ENCODE results near the gene SPDYE1.
"Not testable (repeated sequence)": the region's sequence is repeated elsewhere in the genome, so short reads cannot be mapped to it uniquely, and the experiment has no call there.

Gene SPDYE1, protein sequence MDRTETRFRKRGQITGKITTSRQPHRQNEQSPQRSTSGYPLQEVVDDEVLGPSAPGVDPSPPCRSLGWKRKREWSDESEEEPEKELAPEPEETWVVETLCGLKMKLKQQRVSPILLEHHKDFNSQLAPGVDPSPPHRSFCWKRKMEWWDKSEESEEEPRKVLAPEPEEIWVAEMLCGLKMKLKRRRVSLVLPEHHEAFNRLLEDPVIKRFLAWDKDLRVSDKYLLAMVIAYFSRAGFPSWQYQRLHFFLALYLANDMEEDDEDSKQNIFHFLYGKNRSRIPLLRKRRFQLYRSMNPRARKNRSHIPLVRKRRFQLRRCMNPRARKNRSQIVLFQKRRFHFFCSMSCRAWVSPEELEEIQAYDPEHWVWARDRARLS

DNA sequence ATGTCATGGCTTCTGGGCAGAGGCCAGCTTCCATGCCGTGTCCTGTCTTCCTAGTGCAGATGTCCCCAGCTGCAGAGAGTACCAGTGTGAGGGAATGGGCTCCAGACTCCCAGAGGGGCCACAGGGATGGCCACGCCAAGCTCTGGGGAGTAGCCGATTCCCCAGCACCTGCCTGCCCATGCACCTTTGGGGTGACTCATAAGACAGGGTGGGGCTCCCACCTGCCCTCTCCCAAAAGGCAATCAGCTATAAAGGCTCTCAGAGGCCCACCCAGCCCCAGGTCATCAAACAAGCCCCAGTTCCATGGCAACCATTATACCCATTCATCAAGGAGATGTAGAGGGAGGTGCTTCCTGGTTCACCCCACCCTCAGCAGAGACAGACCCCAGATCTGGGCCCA lies at the start of gene SPDYE1:
Gene SPDYE1 (plus strand): TSS at position 366 of the 400 bp plus-strand sequence. CDS start 2,053 bp downstream, outside the sequence.
- DNase-seq, result not testable (repeated sequence)

DNA sequence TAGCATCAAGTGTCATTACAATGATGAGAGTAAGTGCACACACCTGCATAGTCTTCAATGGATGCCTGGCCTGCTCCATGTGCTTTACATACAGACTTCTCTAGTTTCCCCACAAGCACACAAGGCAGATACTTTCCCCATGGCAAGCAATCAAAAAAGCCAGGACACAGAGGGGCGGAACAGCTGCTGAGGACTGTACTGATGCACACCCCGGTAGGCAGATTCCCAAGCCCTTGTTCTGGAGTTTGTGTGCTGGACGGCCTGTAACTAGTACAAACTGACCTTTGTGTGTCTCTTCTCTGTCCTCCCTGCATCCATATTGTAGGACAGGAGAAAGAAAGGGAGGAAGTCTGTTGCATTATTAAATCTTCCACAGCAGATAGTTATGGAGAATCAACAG lies 45.7 kb upstream of the SPDYE1 start:
- no peak for DNase-seq

DNA sequence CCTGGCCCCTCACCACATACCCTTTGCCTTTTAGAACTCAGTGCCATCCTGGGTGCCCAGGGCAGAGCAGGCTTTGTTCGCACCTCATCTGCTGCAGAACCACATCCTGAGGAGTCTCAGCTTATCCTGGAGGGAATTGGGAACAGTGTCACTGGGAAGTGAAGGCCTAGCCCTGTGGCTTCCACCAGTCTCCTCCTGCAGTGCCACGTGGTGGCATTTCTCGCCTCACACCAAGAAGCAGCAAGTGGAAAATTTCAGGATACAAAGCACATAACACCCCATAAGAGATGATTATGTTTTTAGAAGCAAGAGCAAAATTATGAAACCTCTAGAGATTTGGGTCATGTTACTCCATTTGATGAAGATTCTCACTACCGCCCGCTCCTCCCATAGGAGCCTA lies 44.6 kb upstream of the SPDYE1 start:
- no peak for DNase-seq

DNA sequence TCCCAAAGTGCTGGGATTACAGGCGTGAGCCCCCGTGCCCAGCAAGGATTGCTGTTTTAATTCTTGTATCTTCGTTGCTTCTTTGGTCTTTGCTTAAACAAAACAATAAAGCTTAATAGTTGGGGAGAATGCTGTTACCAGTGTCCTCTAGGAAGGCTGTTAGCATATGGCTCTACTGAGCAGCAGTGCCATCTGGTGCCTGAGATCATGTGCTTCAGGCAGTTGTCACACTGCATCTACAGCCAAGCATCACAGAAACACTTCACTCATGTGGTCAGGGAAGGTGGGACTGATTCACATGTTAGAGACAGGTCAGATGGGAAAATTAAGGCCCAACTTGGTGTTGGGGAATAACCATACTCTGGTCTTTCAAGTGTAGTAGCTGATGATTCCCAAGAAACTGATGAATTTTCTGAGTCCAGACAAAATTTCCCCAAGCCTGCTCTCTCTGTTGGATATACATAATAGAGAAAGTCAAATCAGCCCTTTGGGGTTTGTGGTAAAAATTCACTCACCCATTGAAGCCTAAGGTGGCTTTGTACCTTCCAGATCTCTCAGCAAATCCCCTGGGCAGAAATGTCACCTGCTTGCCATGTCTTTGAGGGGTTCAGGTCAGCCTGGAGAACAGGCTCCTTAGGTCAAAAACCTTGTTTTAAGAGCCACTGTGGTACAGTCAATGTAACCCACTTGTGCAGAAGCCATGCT lies 43.0 kb upstream of the SPDYE1 start:
- peak; percentile 88 to 92 for DNase-seq

DNA sequence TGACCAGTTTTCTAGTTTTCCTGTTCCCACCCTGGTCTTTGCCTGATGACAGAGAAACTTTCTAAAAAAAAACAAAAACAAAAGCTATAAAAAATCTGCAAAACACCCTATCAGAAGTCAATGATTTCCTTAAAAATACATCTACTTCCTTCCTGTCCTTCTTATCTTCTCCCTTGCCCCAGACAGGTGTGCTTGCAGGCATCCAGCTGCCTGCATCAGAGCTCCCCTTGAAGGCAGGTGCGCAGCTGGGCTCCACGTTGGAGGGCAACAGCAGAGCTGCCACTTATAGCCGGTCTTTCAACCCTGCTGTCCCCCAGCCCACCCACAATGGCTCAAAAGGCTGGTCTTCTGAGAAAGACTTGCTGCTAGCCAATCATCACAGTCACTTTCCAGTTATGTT lies 41.7 kb upstream of the SPDYE1 start:
- no peak for DNase-seq

DNA sequence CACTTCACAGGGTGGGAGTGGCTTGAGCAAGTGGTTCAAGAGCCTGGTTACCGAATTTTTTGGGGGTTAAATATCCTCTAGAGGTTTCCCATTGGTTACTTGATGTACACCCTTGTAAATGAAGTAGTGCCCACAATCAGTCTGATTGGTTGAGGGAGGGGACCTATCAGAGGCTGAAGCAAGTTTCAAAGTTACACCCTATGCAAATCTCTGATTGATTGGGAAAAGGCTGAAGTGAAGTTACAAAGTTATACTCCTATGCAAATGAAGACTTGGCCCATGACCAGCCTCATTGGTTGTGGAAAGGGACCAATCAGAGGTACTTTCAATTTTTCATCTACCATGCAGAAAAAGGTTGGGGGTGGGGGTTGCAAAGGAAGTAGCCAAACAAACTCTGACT lies 36.8 kb upstream of the SPDYE1 start:
- DNase-seq, result no peak

DNA sequence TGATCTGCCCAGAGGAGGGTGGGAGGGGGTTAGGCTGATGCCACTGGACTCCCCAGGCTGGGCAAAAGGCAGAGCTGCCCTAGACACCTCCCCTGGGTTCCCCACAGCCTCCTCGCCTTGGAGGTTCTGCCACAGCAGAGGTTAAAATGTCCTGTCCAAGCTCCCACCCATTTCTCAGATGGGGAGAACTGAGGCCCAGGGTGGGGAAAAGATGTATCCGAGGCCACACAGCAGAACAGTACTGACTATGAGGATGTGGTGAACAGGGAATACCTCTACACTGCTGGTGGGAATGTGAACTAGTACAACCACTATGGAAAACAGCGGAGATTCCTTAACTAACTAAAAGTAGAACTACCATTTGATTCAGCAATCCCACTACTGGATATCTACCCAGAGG lies 31.3 kb upstream of the SPDYE1 start:
- not testable (repeated sequence) for DNase-seq

DNA sequence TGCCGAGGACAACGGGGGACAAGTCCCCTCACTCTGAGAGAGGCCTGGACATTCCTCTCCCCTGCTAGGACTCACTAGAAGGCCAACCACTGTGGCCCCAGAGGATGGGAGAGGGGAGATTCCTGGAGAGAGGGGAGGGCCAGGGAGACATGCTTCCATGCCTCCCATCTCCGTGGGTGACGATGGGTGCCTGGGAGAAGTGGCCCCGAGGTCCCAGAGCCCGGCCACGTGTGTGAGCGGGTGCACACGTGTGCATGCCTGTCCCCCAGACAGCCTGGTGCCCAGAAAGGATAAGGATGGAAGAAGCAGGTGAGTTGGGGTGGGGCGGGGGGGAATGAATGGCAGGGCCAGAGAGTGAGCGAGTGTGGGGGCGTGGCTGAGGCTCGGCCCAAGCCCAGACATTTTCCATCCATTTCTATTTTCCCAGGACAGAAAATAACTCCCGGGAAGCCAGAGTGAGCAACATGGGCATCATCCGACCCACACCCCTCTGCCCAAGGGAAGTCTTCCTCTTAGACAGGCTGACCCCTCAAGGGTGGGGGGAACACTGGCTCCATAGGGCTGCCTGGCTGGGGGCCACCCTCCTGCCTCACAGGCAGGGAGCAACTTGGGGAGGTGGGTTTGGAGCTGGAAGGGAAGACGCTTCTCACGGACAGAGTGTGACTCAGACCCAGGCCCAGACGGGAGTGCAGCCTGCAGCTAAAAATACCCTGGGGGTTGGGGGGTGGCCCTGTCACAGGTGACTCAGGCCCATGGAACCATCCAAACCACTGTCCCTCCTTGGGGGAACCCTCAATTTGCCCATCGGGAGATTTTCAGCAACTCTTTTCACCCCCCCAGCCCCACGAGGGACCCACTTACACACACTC lies 29.3 kb upstream of the SPDYE1 start:
- DNase-seq, result not testable (repeated sequence)

DNA sequence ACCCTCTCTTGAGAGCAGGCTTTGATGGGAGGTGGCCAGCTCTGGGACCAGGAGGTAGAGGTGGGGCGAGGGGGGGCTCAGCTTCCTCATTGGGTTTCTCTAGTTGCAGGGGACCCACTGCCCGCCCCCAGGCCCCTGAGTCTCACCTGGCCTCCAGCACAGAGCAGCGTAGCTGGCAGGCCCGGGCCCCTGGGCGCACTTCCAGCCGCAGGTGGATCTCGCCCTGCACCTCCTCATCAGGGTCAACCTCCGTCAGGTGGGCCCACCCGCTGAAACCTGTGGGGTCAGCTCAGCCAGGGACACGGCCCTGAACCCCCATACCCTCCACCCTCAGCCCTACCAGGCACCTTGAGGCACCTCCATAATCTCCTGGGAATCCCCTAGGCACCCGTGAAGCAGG lies 28.1 kb upstream of the SPDYE1 start:
- not testable (repeated sequence) for DNase-seq

DNA sequence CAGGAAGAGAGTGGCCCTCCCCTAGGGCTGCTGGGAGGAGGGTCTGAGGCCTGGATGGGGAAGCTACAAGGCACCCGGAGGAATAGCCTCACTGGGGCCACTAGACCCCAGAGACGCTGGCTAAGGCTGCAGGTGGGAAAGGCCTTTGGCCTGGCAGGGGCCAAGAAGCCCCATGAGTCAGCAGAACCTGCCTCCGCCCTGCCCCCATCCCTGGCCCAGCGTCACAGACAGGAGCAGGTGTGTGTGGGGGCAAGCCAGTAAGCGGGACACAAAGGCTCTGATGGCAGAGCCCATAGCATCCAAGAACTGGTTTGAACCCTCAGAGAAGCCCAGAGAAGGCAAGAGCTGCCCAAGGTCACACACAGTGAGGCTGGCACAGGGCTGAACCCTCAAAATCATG lies 27.0 kb upstream of the SPDYE1 start:
- DNase-seq, result not testable (repeated sequence)

DNA sequence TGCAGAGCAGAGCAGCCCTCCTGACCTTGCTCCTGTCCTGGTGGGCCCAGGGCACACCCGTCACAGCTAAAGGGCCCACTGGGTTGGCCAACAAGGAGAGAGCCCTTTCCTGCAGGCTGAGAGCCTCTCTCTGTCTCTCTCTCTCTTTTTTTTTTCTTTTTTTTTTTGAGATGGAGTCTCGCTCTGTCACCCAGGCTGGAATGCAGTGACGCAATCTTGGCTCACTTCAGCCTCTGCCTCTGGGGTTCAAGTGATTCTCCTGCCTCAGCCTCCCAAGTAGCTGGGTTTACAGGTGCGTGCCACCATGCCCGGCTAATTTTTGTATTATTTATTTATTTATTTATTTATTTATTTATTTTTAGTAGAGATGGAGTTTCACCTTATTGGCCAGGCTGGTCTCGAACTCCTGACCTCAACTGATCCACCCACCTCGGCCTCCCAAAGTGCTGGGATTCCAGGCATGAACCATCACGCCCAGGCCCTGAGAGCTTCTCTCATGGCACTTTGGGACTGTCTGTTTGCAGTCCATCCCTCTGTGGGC lies 23.6 kb upstream of the SPDYE1 start:
- DNase-seq, result not testable (repeated sequence)

DNA sequence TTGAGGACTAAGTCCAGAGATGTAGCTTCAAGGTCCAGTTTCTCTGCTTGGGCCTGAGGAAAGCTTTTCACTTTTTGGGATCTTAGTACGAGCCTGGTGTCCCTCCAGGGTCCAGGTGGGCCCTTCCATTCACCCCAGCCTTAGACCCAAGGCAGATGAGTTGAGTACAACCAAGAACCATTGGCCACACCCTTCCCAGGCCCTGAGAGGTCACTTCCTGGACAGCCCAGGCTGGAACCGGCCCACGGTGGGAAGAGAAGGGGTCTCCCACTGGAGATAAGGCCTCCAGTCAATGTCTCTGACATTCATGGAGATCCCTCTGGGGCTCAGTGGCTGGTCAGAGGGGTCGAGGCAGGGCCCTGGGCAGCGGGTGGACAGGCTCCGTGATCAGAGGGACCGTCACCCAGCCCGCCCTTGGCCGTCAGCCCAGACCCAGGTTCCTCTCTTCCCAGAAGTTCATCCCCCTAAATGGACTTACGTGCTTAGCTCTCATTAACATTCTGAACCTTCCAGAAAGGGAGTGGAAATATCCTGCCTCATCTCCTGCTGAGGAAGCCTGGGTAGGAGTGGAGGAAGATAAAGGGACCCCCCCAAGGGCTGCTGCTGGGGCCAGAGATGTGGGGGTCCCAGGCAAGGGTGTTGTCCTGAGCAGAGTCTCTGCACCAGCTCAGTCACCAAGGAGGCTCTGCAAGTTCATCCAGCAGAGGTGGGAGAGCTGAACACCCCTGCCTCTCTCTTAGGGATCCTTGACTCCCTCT lies 22.8 kb upstream of the SPDYE1 start:
- DNase-seq, result not testable (repeated sequence)

DNA sequence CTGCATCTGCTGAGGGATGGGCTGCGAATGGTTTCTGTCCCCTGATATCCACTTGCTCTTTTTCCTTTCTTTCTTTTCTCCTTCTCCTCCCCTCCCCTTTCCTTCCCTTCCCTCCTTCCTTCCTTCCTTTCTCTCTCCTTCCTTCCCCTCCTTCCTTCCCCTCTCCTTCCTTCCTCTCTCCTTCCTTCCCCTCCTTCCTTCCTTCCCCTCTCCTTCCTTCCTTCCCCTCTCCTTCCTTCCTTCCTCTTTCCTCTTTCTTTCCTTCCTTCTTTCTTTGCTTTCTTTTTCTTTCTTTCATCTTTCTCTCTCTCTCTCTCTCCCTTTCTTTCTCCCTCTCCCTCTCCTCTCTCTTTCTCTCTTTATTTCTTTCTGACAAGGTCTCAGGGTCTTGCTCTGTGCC lies 20.2 kb upstream of the SPDYE1 start:
- no peak for DNase-seq

DNA sequence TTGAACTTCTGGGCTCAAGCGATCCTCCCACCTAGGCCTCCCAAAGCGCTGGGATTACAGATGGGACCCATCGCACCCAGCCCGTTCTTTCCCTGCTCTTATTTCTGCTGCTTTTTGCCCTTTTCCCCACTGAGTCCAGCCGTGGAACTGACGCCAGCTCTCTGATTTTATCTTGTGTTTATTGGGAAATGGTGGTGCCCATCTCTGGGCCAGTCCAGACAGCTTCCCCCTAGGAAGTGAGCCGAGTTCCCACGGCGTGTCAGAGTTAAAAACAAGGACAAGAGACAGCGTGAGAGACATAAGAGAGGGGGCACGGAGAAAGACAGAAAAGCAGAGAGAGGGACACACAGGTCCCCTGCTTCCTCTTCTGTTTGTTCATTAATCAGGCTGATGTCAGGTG lies 19.6 kb upstream of the SPDYE1 start:
- not testable (repeated sequence) for DNase-seq

DNA sequence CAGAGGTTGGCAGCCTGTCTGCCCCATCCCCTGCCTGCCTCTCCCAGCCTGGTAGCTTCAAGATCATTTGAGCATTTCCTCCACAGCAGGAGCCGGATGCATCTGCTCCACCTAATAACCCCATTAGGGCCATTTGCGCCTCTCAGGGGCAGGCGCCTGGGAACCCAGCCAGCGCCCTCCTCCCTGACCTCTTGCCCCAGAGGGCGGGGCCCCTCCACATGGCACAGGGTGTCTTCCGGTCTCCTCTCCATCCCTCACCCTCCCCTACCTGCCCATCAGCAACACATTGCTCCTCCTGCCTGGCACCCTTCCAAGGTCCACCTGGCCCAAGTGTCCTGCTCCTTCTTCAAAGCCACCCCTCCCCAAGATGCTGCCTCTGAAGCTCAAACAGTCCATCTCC lies 14.8 kb upstream of the SPDYE1 start:
- DNase-seq, result not testable (repeated sequence)

DNA sequence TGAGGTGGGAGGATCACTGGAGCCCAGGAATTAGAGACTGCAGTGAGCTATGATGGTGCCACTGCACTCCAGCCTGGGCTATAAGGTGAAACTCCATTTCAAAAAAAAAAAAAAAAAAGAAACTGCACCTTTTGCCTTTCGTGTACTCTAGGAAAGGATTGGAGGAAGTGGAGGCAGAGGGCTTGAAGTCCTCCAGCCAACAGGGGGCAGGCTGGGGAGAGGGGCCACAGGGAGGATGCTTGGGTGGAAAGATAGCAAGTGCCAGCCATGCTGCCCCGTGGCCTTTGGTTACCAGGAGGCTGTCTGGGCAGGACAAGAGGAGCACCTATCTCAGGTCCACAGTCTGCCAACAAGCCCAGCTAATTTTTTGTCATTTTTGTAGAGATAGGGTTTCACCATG lies 14.0 kb upstream of the SPDYE1 start:
- not testable (repeated sequence) for DNase-seq

DNA sequence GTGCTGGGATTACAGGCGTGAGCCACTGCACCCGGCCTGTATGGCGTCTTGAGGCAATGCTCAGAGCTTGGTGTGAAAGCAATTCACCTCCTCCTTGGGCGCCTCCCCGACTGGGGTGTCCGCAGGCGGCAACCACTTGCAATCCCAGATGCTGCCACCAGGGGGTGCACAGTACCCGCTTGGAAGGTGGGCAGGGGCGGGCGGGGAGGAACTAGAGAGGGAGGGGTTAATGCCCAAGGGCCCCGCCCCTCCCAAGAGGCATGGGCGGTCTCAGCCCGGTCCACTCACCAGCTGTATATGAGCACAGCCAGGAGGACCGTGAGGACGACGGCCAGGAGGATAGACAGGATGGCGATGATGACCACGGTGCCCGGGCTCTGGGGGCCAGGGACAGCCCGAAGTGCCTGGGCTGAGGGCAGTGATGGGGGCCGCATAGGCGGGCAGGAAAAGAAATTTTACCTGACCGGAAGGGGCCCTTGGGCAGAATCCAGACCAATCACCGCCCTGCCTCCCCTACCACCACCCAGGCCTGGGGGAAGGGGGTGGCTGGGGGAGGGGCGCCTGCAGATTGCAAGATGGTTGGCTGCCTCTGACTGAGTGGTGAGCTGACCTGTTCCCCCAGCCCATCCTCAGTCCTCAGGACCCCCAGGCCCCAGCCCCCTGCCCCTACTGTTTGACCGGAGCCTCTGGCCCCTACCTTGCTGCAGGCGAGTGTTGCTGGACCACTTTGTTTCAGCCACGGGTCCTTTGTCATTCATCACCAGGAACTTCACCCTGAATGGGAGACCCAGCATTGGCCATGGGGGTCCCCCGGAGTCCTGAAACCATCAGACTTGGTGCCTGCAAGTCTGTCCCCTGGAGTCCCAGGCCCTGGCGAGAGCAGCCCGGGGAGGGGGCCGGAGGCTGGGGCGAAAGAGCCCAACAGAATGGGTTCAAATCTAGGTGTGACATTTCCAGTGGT lies 11.5 kb upstream of the SPDYE1 start:
- DNase-seq, result not testable (repeated sequence)

DNA sequence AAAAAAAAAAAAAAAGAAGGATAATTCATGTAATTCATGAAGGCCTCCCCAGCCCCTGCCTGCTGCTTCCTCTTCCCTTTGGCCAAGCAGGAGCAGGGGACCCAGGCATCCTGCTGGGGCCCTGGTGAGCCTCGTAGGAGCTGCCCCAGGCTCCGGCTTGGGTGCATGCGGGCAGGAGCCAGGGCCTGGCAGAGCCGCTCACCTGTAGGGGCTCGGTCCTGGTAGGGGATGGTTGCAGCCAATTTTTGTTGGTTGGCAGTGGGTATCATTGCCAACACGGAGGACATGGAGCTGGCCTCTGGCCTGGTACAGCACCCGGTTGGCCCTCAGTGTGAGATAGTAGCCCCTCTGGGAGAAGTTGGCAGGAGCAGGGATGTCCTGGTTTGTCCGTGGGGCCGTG lies 10.2 kb upstream of the SPDYE1 start:
- not testable (repeated sequence) for DNase-seq

DNA sequence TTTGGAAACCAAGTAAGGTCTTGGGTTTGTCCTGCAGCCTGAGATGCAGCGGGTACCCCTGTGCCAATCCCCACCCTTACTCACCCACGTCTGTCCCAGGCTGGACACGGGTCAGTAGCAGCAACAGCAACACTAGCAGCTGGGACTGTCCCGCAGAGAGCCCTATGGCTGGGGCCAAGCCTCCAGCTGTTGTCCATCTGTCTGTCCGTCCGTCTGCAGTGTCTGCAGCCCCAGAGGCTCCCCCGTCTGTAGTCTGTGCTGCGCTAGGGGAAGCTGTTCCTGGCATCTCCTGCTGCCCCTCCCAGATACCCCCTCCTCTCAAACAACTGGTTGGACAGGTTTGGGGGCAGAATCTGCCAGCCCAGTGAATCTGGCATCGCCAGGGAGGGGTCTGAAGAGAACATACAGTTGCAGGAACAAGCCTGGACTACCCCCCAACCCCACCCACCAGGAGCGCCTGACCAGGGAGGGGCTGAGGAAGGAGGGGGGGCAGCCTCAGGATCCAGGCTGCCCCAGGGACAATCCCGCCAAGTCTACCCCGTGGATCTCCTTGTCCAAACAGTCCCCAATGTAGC lies 7.6 kb upstream of the SPDYE1 start:
- DNase-seq, result not testable (repeated sequence)

DNA sequence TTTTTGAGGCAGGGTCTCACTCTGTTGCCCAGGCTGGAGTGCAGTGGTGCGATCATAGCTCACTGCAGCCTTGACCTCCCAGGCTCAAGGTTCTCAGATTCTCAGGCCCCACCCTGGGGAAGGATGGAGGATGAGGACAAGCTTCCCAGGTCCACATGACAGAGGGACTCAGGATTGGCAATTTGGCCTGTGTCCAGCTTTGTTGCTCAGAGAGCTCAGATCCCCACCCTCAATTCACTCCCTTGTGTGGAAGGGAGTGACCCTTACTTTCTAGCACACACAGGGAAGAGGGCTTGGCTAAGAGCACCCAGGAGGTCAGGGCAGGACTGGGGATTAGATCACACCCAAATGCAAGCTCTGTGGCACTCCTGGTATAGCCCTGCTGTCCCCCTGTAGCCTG lies 6.9 kb upstream of the SPDYE1 start:
- DNase-seq, result not testable (repeated sequence)

DNA sequence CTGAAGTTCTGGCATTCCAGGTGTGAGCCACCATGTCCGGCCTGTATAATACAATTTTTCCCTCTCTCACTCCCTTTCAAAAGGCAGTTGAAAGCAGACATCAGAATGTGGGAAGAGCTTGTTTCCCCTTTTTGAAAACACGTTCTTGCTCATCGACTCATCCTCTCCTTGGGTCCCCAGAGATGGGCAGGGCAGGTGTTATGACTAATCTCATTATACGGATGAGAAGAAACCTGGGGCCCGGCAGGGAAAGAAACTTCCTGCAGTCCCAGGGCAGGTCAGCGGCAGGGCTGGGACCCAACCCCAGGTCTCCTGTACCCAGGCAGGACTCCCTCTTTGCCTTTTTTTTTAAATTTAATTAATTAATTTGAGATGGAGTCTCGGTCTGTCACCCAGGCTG lies 4.8 kb upstream of the SPDYE1 start:
- DNase-seq, result not testable (repeated sequence)

All from Kasumi-1 (cell line).